ENCODE data around the gene MCU. TPM values are rescaled to one million over a fixed set of nuclear protein-coding genes. Genes with fewer than 3 reads are reported as not detected.

The MCU gene
- total RNA-seq, 1 donor: 42.7 TPM

- H3K79me2 ChIP-seq (ENCODE audit: insufficient read depth, low read length): peaks cover 41% of the 10 kb centered on the region
- peaks cover 18% of the 10 kb centered on the region for H4K20me1 ChIP-seq (ENCODE audit: insufficient read depth, low read length)
- peak overlapping the region; percentile 11 for H3K4me3 ChIP-seq (ENCODE audit: insufficient read depth, low read length)
- H3K4me2 ChIP-seq (ENCODE audit: insufficient read depth, low read length): peak overlapping the region; percentile 65
- H2AFZ ChIP-seq (ENCODE audit: low read length): no peak overlapping the region
- no peaks in the 10 kb centered on the region for H3K27me3 ChIP-seq (ENCODE audit: insufficient read depth, low read length)
- no peak overlapping the region for H3K27ac ChIP-seq (ENCODE audit: low read depth, low read length)
- peak; percentile 44 for DNase-seq (ENCODE audit: insufficient read length, low spot score, missing footprints)
- TF ChIP-seq CTCF (IDR thresholded peaks at IDR 0.05; ENCODE audit: extremely low read depth, low read depth, low read length): no peak
- H3K9me3 ChIP-seq (ENCODE audit: low read depth, low read length): no peaks in the 10 kb centered on the region
- peaks cover 29% of the 10 kb centered on the region for H3K4me1 ChIP-seq (ENCODE audit: insufficient read depth, low read length)
- no peaks in the 10 kb centered on the region for H3K36me3 ChIP-seq (ENCODE audit: insufficient read depth, low read length)
These were observed 92.8 kb downstream of the MCU start for GRCh38 chr10:72784551-72785351.

DNA sequence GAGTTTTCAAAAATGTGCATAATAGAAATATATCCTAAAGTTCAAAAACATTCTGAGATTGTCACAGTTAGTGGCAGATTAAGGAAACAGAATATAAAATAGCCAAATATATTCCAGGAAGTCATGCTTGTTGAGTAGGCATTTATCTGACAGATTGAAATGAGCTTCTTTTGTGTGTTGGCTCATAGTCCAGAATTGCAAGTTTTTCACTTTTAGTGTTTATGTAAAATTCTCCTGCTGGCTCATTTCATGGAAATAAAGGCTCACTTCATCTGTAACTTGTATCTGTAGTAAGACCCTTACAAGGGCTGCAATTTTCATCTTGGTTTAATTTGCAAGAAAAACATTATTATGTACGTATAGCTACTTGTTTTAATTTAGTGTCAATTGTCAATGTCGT lies 93.5 kb downstream of the MCU start:
- H2AFZ ChIP-seq (ENCODE audit: low read length): no peak overlapping the region
- peaks cover 29% of the 10 kb centered on the region for H3K4me1 ChIP-seq (ENCODE audit: insufficient read depth, low read length)
- H4K20me1 ChIP-seq (ENCODE audit: insufficient read depth, low read length): peaks cover 18% of the 10 kb centered on the region
- H3K4me3 ChIP-seq (ENCODE audit: insufficient read depth, low read length): no peak overlapping the region
- H3K4me2 ChIP-seq (ENCODE audit: insufficient read depth, low read length): no peak overlapping the region
- H3K27ac ChIP-seq (ENCODE audit: low read depth, low read length): no peak overlapping the region
- DNase-seq (ENCODE audit: insufficient read length, low spot score, missing footprints): no peak
- H3K27me3 ChIP-seq (ENCODE audit: insufficient read depth, low read length): no peaks in the 10 kb centered on the region
- no peaks in the 10 kb centered on the region for H3K9me3 ChIP-seq (ENCODE audit: low read depth, low read length)
- no peak for TF ChIP-seq CTCF (IDR thresholded peaks at IDR 0.05; ENCODE audit: extremely low read depth, low read depth, low read length)
- no peaks in the 10 kb centered on the region for H3K36me3 ChIP-seq (ENCODE audit: insufficient read depth, low read length)
- H3K79me2 ChIP-seq (ENCODE audit: insufficient read depth, low read length): peaks cover 44% of the 10 kb centered on the region

DNA sequence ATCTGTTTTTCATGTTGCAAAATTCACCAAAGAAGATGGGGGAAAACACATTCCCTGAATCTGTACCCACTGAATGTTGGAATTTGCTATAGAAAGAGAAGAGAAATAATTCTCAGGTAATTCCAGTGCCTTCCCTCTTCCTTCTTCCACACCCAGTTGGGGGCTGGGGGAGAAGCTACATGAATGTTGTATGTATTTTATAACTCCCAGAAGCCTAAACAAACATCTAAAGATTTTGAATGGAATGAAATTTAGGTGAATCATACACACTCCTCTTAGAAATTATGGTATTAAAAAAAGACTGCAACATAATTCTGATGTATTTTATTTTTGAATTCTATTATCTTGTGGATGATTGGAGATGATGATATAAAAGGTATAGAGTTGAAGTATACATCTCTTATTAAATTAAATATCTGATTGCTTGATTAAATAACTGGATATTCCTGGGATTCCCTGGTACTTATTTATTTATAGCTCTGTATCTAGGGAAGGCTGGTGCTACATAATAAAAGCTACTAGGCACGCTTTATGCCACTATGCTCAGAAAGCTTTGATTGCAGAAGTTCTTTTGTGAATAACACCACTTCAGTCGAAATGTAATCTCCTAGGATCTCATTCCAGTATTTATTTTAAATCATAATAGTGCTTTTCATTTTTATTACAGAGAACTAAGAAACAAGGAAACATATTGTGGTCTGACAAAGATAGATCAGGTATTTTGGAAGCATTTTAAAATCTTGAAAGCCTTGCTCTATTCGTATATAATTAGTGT lies 98.5 kb downstream of the MCU start:
- no peak overlapping the region for H3K27ac ChIP-seq (ENCODE audit: low read depth, low read length)
- no peaks in the 10 kb centered on the region for H3K27me3 ChIP-seq (ENCODE audit: insufficient read depth, low read length)
- H2AFZ ChIP-seq (ENCODE audit: low read length): no peak overlapping the region
- peaks cover 5% of the 10 kb centered on the region for H4K20me1 ChIP-seq (ENCODE audit: insufficient read depth, low read length)
- H3K9me3 ChIP-seq (ENCODE audit: low read depth, low read length): no peaks in the 10 kb centered on the region
- no peak overlapping the region for H3K4me2 ChIP-seq (ENCODE audit: insufficient read depth, low read length)
- no peaks in the 10 kb centered on the region for H3K36me3 ChIP-seq (ENCODE audit: insufficient read depth, low read length)
- peaks cover 15% of the 10 kb centered on the region for H3K4me1 ChIP-seq (ENCODE audit: insufficient read depth, low read length)
- DNase-seq (ENCODE audit: insufficient read length, low spot score, missing footprints): no peak
- H3K4me3 ChIP-seq (ENCODE audit: insufficient read depth, low read length): no peak overlapping the region
- peaks cover 41% of the 10 kb centered on the region for H3K79me2 ChIP-seq (ENCODE audit: insufficient read depth, low read length)
- TF ChIP-seq CTCF (IDR thresholded peaks at IDR 0.05; ENCODE audit: extremely low read depth, low read depth, low read length): no peak

GRCh38 chr10:72792288-72792687 lies 100.3 kb downstream of the MCU start:
- H3K79me2 ChIP-seq (ENCODE audit: insufficient read depth, low read length): peaks cover 33% of the 10 kb centered on the region

More at GRCh38 chr10:72792288-72792687, 100.3 kb downstream of the MCU start:
- no peak overlapping the region for H3K4me2 ChIP-seq (ENCODE audit: insufficient read depth, low read length)
- H4K20me1 ChIP-seq (ENCODE audit: insufficient read depth, low read length): no peaks in the 10 kb centered on the region
- H3K27ac ChIP-seq (ENCODE audit: low read depth, low read length): no peak overlapping the region
- peaks cover 11% of the 10 kb centered on the region for H3K4me1 ChIP-seq (ENCODE audit: insufficient read depth, low read length)
- H3K4me3 ChIP-seq (ENCODE audit: insufficient read depth, low read length): no peak overlapping the region
- no peak overlapping the region for H2AFZ ChIP-seq (ENCODE audit: low read length)
- no peaks in the 10 kb centered on the region for H3K36me3 ChIP-seq (ENCODE audit: insufficient read depth, low read length)
- no peaks in the 10 kb centered on the region for H3K9me3 ChIP-seq (ENCODE audit: low read depth, low read length)
- no peaks in the 10 kb centered on the region for H3K27me3 ChIP-seq (ENCODE audit: insufficient read depth, low read length)
- no peak for TF ChIP-seq CTCF (IDR thresholded peaks at IDR 0.05; ENCODE audit: extremely low read depth, low read depth, low read length)
- DNase-seq (ENCODE audit: insufficient read length, low spot score, missing footprints): no peak

Data from osteoblast (primary cell).